GM12878 (cell line): ENCODE data around the gene RRH. TPM values are rescaled to one million over a fixed set of nuclear protein-coding genes. Genes with fewer than 3 reads are reported as not detected.

Experiments
- ATAC-seq: fragments of 200-7000 bp; cut with Tn5 transposase; 3 replicates; pipeline ENCODE4 v1.9.1; 2020; ENCODE audit warnings: mild to moderate bottlenecking, moderate library complexity
- BruUV-seq: library from RNA; stranded (reverse); fragments of 400-500 nt; replicated peaks from 2 replicates; lab custom pipeline; 2021; lab: Mats Ljungman, UMichigan
- CTCF ChIA-PET: fragments of 300-600 bp; sonication (Branson Sonifier 250); formaldehyde crosslinking; extraction: SDS; loops from one replicate; lab custom pipeline; 2021; ENCODE audit warnings: inconsistent platforms; lab: Yijun Ruan, JAX
- POLR2A ChIA-PET: fragments of 350-600 bp; formaldehyde crosslinking; extraction: SDS; loops from one replicate; lab custom pipeline; 2021; ENCODE audit warnings: inconsistent platforms; lab: Charles Lee
- RAD21 ChIA-PET: fragments of 300-600 bp; sonication (Branson Sonifier 250); formaldehyde crosslinking; loops from one replicate; lab custom pipeline; 2023; ENCODE audit warnings: antibody characterized with exemption; ENCODE audit not compliant: unreplicated experiment; lab: Charles Lee
- SMC1A ChIA-PET: fragments of 300-600 bp; sonication (Branson Sonifier 250); formaldehyde crosslinking; loops from one replicate; lab custom pipeline; 2023; ENCODE audit not compliant: unreplicated experiment, uncharacterized antibody; lab: Charles Lee
- DNase-seq: peaks from one replicate; pipeline ENCODE4 v3.0.0-alpha.2; 2011; ENCODE audit warnings: low read depth, low spot score
- FAIRE-seq: peaks from 3 replicates; lab custom pipeline; 2011; peaks lifted over from hg19 to GRCh38; lab: Jason Lieb, UNC
- H2AFZ ChIP-seq: 2 replicates; pipeline ENCODE4 v1.6.0; 2011; ENCODE audit warnings: low read depth, low read length, control low read depth; ENCODE audit not compliant: control insufficient read depth
- H3K27ac ChIP-seq: 2 replicates; pipeline ENCODE4 v1.5.1; 2011; ENCODE audit warnings: control low read depth; ENCODE audit not compliant: control insufficient read depth, insufficient read depth
- H3K27me3 ChIP-seq, 2 experiments: replicated peaks in 1 of 2; 2 replicates each; pipeline versions ENCODE4 v1.6.0 to v1.6.1; 2011; ENCODE audit warnings: low read length in 1 of 2; ENCODE audit not compliant: control insufficient read depth in 2 of 2, insufficient read depth in 2 of 2
- H3K36me3 ChIP-seq, 2 experiments: 2 replicates each; pipeline ENCODE4 v1.5.1; 2011; ENCODE audit warnings: low read length in 1 of 2; ENCODE audit not compliant: control insufficient read depth in 2 of 2, insufficient read depth in 2 of 2
- H3K4me1 ChIP-seq: 2 replicates; pipeline ENCODE4 v1.6.1; 2011; ENCODE audit warnings: mild to moderate bottlenecking, low read length, moderate library complexity, mixed read lengths; ENCODE audit not compliant: control insufficient read depth, insufficient read depth
- H3K4me2 ChIP-seq: 2 replicates; pipeline ENCODE4 v1.6.0; 2011; ENCODE audit warnings: control low read depth; ENCODE audit not compliant: control insufficient read depth, insufficient read depth
- H3K4me3 ChIP-seq: fragments of 200-600 bp; sonication (generic); 2 replicates; pipeline ENCODE4 v1.5.1; 2016
- H3K79me2 ChIP-seq: 2 replicates; pipeline ENCODE4 v1.6.0; 2011; ENCODE audit warnings: low read length; ENCODE audit not compliant: control insufficient read depth, insufficient read depth
- H3K9ac ChIP-seq: 2 replicates; pipeline ENCODE4 v1.8.0; 2011; ENCODE audit warnings: low read length, control low read depth, mixed read lengths; ENCODE audit not compliant: control insufficient read depth, insufficient read depth
- H3K9me3 ChIP-seq: replicated peaks from 3 replicates; pipeline ENCODE4 v1.5.1; 2011; ENCODE audit warnings: mild to moderate bottlenecking, low read length; ENCODE audit not compliant: control insufficient read depth, insufficient read depth
- H4K20me1 ChIP-seq: 2 replicates; pipeline ENCODE4 v1.6.0; 2011; ENCODE audit not compliant: control insufficient read depth, insufficient read depth
- EP300 ChIP-seq, 2 experiments: fragments of 150-350 bp in 1 of 2; IDR thresholded peaks; 2 replicates each; pipeline ENCODE4 v1.6.1; 2011 to 2012; ENCODE audit warnings: low read depth in 2 of 2, low read length in 2 of 2, borderline replicate concordance in 1 of 2, improper control_type of control experiment in 1 of 2, inconsistent platforms in 1 of 2; ENCODE audit not compliant: control insufficient read depth in 1 of 2
- GATAD2B ChIP-seq: fragments of 450-650 bp; conservative IDR thresholded peaks from 2 replicates; pipeline ENCODE4 v1.6.1; 2017; ENCODE audit warnings: low read depth, mild to moderate bottlenecking, moderate library complexity
- MTA3 ChIP-seq: IDR thresholded peaks from 2 replicates; pipeline ENCODE4 v1.6.1; 2012; ENCODE audit warnings: low read length, inconsistent platforms, borderline replicate concordance
- SIN3A ChIP-seq: IDR thresholded peaks from 2 replicates; pipeline ENCODE4 v1.6.1; 2012; ENCODE audit warnings: low read depth, low read length, improper control_type of control experiment
- SMAD1 ChIP-seq: fragments of 450-650 bp; IDR thresholded peaks from 2 replicates; pipeline ENCODE4 v1.6.1; 2018; ENCODE audit warnings: mild to moderate bottlenecking, low read depth; ENCODE audit not compliant: partially characterized antibody
- SUPT20H ChIP-seq: IDR thresholded peaks from 2 replicates; pipeline ENCODE4 v1.6.1; 2011; ENCODE audit warnings: low read depth, mild to moderate bottlenecking, low read length, moderate library complexity, borderline replicate concordance; ENCODE audit not compliant: control insufficient read depth
- SUZ12 ChIP-seq: fragments of 200-600 bp; sonication (generic); IDR thresholded peaks from one replicate; pipeline ENCODE4 v1.6.1; 2018; ENCODE audit warnings: antibody characterized with exemption, mild to moderate bottlenecking; ENCODE audit not compliant: unreplicated experiment
- TBL1XR1 ChIP-seq: IDR thresholded peaks from 2 replicates; pipeline ENCODE4 v1.6.1; 2012; ENCODE audit warnings: low read depth, low read length, improper control_type of control experiment
- WGBS: methylation state at CpG from one replicate; pipeline ENCODE4 v1.1.6; 2016; ENCODE audit warnings: low lambda C conversion rate; ENCODE audit not compliant: insufficient replicate concordance, insufficient coverage; ENCODE audit errors: missing lambda C conversion rate; 5-methylcytosine and 5-hydroxymethylcytosine counted together
- in situ Hi-C: fragments of 300-500 bp; cut with MboI; formaldehyde crosslinking; loops from 9 replicates; pipeline ENCODE4 v1.14.3; 2018; ENCODE audit warnings: mixed read lengths
- intact Hi-C: fragments of 100-400 bp; cut with micrococcal nuclease; formaldehyde crosslinking; loops from one replicate; pipeline ENCODE4 v1.14.2; 2022; ENCODE audit not compliant: unreplicated experiment
- polyA plus RNA-seq, 11 experiments: library from polyadenylated mRNA; depleted of rRNA in 4 of 11; unstranded in 6 of 11; stranded (reverse) in 5 of 11; fragments of >200 nt; fragmentation: Nextera tagmentation in 4 of 11; fragmentation: Illumina TruSeq in 1 of 11; extraction: Ambion mirVana in 4 of 11; extraction: Trizol in 1 of 11; gene quantifications; 1 replicate in 1 of 11; 2 replicates in 10 of 11; pipeline versions ENCODE4 v1.2.1 to v1.2.3, GENCODE V29; 2011 to 2016; ENCODE audit warnings: inconsistent platforms in 2 of 11, missing spikeins in 2 of 11, low read depth in 1 of 11
- total RNA-seq, 4 experiments: library from RNA; depleted of rRNA in 3 of 4; stranded (reverse); fragments of >200 nt in 3 of 4; fragmentation: Illumina TruSeq in 1 of 4; extraction: Trizol in 1 of 4; gene quantifications; 2 replicates each; pipeline versions ENCODE4 v1.2.1 to v1.2.3, GENCODE V29; 2013 to 2021
- TF ChIP-seq, protein P1 (sequence below): IDR thresholded peaks from 2 replicates; pipeline ENCODE4 v1.6.1; 2011; ENCODE audit warnings: low read depth, low read length, improper control_type of control experiment, borderline replicate concordance
- TF ChIP-seq, protein P2 (sequence below): IDR thresholded peaks from 2 replicates; pipeline ENCODE4 v1.6.1; 2011; ENCODE audit warnings: borderline replicate concordance, low read depth, mild to moderate bottlenecking, moderate library complexity, low read length; ENCODE audit not compliant: insufficient read depth, poor library complexity, severe bottlenecking
- TF ChIP-seq, protein P3 (sequence below): fragments of 450-650 bp; formaldehyde crosslinking; IDR thresholded peaks from 2 replicates; pipeline ENCODE4 v1.4.0; 2020; ENCODE audit warnings: mild to moderate bottlenecking, moderate library complexity
- TF ChIP-seq, protein P4 (sequence below): IDR thresholded peaks from 2 replicates; pipeline ENCODE4 v1.6.1; 2012; ENCODE audit warnings: low read depth, low read length, improper control_type of control experiment
- TF ChIP-seq, protein P5 (sequence below): fragments of 450-650 bp; IDR thresholded peaks from 2 replicates; pipeline ENCODE4 v1.6.1; 2016; ENCODE audit warnings: mild to moderate bottlenecking

Gene RRH
- total and polyA plus RNA-seq, 10 of the 15 experiments (the other 5 are each of a cell fraction or from before 2014, with no cell fraction given): 0.06 to 0.24 (median 0.12) TPM; not detected in 6

DNA sequence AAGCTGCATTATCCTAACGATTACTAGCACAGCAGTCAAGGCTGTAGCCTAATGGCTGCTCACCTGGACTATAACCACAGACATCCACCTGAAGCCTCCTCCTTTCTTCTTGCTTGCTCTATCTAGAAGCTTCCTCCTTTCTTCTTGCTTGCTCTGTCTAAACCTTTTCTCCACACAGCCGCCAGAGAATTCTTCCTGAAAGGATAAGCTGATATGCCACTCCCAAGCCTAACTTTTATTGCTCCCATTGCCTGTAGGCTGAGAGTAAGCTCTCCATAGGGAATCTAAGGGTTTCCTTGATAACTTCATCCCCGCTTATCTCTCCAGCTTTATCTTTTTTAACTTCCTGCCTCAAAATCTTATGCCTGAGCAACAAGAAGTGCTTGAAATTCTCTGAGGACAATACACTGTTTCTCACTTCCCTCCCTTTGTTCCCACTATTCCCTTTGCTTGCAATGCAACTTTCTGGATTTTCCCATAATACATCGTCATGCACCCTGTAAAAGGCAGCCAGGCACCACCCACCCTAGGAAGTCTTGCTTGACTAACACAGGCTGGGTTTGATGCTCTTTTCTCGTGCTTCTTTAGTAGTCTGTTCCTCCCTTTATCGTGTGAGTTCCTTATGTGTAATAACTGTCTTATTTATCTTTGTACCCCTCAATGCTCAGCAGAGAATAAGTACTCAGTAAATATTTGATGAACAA is 18.8 kb downstream of the RRH start:
- H3K9me3 ChIP-seq: no peaks in the 10 kb centered on the region
- H3K9ac ChIP-seq: no peak overlapping the region
- DNase-seq (no peak), FAIRE-seq (no peak), ATAC-seq (no peak)
- no TSS peak for BruUV-seq
- no peak overlapping the region for H3K4me2 ChIP-seq
- H2AFZ ChIP-seq: no peak overlapping the region
- no peaks in the 10 kb centered on the region for H3K27me3 ChIP-seq
- H4K20me1 ChIP-seq: no peaks in the 10 kb centered on the region
- intact Hi-C loops (no loop called here), in situ Hi-C loops (no loop called here)
- H3K79me2 ChIP-seq: no peaks in the 10 kb centered on the region
- SMC1A ChIA-PET: no interaction called here
- H3K4me1 ChIP-seq: no peaks in the 10 kb centered on the region
- H3K36me3 ChIP-seq: no peaks in the 10 kb centered on the region
- POLR2A ChIA-PET: no interaction called here
- H3K4me3 ChIP-seq: no peak overlapping the region
- no peak overlapping the region for H3K27ac ChIP-seq
- TF ChIP-seq SUZ12 (no peak), GATAD2B (no peak), MTA3 (no peak), EP300 (IDR thresholded peaks at IDR 0.05; ENCODE audit: borderline replicate concordance in 1 of 2, control insufficient read depth in 1 of 2, low read depth in 2 of 2, low read length in 2 of 2) (no peak), SMAD1 (no peak), TBL1XR1 (no peak), SIN3A (no peak), SUPT20H (no peak)
- TF ChIP-seq, protein P1, sequence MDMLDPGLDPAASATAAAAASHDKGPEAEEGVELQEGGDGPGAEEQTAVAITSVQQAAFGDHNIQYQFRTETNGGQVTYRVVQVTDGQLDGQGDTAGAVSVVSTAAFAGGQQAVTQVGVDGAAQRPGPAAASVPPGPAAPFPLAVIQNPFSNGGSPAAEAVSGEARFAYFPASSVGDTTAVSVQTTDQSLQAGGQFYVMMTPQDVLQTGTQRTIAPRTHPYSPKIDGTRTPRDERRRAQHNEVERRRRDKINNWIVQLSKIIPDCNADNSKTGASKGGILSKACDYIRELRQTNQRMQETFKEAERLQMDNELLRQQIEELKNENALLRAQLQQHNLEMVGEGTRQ: no peak
- TF ChIP-seq, protein P2, sequence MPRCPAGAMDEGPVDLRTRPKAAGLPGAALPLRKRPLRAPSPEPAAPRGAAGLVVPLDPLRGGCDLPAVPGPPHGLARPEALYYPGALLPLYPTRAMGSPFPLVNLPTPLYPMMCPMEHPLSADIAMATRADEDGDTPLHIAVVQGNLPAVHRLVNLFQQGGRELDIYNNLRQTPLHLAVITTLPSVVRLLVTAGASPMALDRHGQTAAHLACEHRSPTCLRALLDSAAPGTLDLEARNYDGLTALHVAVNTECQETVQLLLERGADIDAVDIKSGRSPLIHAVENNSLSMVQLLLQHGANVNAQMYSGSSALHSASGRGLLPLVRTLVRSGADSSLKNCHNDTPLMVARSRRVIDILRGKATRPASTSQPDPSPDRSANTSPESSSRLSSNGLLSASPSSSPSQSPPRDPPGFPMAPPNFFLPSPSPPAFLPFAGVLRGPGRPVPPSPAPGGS: no peak
- TF ChIP-seq, protein P3, sequence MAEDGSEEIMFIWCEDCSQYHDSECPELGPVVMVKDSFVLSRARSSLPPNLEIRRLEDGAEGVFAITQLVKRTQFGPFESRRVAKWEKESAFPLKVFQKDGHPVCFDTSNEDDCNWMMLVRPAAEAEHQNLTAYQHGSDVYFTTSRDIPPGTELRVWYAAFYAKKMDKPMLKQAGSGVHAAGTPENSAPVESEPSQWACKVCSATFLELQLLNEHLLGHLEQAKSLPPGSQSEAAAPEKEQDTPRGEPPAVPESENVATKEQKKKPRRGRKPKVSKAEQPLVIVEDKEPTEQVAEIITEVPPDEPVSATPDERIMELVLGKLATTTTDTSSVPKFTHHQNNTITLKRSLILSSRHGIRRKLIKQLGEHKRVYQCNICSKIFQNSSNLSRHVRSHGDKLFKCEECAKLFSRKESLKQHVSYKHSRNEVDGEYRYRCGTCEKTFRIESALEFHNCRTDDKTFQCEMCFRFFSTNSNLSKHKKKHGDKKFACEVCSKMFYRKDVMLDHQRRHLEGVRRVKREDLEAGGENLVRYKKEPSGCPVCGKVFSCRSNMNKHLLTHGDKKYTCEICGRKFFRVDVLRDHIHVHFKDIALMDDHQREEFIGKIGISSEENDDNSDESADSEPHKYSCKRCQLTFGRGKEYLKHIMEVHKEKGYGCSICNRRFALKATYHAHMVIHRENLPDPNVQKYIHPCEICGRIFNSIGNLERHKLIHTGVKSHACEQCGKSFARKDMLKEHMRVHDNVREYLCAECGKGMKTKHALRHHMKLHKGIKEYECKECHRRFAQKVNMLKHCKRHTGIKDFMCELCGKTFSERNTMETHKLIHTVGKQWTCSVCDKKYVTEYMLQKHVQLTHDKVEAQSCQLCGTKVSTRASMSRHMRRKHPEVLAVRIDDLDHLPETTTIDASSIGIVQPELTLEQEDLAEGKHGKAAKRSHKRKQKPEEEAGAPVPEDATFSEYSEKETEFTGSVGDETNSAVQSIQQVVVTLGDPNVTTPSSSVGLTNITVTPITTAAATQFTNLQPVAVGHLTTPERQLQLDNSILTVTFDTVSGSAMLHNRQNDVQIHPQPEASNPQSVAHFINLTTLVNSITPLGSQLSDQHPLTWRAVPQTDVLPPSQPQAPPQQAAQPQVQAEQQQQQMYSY: no peak
- TF ChIP-seq, protein P4, sequence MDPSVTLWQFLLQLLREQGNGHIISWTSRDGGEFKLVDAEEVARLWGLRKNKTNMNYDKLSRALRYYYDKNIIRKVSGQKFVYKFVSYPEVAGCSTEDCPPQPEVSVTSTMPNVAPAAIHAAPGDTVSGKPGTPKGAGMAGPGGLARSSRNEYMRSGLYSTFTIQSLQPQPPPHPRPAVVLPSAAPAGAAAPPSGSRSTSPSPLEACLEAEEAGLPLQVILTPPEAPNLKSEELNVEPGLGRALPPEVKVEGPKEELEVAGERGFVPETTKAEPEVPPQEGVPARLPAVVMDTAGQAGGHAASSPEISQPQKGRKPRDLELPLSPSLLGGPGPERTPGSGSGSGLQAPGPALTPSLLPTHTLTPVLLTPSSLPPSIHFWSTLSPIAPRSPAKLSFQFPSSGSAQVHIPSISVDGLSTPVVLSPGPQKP: no peak
- TF ChIP-seq, protein P5, sequence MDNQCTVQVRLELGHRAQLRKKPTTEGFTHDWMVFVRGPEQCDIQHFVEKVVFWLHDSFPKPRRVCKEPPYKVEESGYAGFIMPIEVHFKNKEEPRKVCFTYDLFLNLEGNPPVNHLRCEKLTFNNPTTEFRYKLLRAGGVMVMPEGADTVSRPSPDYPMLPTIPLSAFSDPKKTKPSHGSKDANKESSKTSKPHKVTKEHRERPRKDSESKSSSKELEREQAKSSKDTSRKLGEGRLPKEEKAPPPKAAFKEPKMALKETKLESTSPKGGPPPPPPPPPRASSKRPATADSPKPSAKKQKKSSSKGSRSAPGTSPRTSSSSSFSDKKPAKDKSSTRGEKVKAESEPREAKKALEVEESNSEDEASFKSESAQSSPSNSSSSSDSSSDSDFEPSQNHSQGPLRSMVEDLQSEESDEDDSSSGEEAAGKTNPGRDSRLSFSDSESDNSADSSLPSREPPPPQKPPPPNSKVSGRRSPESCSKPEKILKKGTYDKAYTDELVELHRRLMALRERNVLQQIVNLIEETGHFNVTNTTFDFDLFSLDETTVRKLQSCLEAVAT: no peak
- CTCF ChIA-PET: interaction anchor here (0.6 kb wide), 1 partner anchor 841 kb away, joined by 4 read pairs; no protein-coding TSS in a partner anchor
- RAD21 ChIA-PET: no interaction called here
- 37% methylated on average over 6 of the region's 6 CpGs for WGBS
